Measurements from ENCODE around the gene MAOB. TPM values are rescaled to one million over a fixed set of nuclear protein-coding genes. Genes with fewer than 3 reads are reported as not detected.

Gene MAOB
- total and polyA plus RNA-seq, 2 experiments from 2014 or later, result 1.2 to 2.6 TPM

DNA sequence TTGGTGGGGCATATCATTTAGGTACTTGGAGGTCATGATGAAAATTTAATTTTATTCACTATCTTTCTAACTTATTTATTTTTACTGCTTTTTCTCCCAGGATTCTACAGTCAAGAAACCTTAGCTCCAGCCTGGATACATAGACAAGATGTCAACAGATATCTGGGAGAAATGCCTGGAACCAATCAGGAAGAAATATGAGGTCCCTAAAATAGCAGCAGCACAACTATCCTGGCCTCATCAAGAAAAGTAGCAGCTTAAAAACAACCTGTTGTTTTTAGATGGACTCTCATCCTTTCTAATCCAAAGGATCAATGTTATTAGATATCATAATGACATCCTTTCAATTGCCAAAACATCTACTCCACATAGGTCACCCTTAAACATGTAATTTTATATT, 54.5 kb downstream of the MAOB start:
- no peaks in the 10 kb centered on the region for H3K27me3 ChIP-seq
- no peaks in the 10 kb centered on the region for H3K36me3 ChIP-seq
- no peaks in the 10 kb centered on the region for H3K9me3 ChIP-seq (ENCODE audit: low read depth)
- H3K4me1 ChIP-seq (ENCODE audit: low read depth), result no peaks in the 10 kb centered on the region
- H3K27ac ChIP-seq, result no peak overlapping the region
- no peak for DNase-seq (ENCODE audit: low read depth in 1 of 2, low spot score in 1 of 2)
- TF ChIP-seq CTCF (IDR thresholded peaks at IDR 0.05; ENCODE audit: low read depth, low read length), result no peak
- no peak overlapping the region for H3K4me3 ChIP-seq

GRCh38 chrX:43822014-43822413, 60.2 kb downstream of the MAOB start:
- Histone ChIP-seq H3K9me3 (ENCODE audit: low read depth) (no peaks in the 10 kb centered on the region), H3K27me3 (peaks cover 22% of the 10 kb centered on the region), H3K4me3 (no peak overlapping the region), H3K27ac (no peak overlapping the region), H3K4me1 (ENCODE audit: low read depth) (no peaks in the 10 kb centered on the region), H3K36me3 (no peaks in the 10 kb centered on the region)
- no peak for DNase-seq (ENCODE audit: low read depth in 1 of 2, low spot score in 1 of 2)
- TF ChIP-seq CTCF (IDR thresholded peaks at IDR 0.05; ENCODE audit: low read depth, low read length), result no peak

GRCh38 chrX:43817444-43817843, 64.8 kb downstream of the MAOB start:
- no peak overlapping the region for H3K4me3 ChIP-seq
- H3K9me3 ChIP-seq (ENCODE audit: low read depth), result no peaks in the 10 kb centered on the region
- H3K4me1 ChIP-seq (ENCODE audit: low read depth), result no peaks in the 10 kb centered on the region
- H3K36me3 ChIP-seq, result no peaks in the 10 kb centered on the region
- H3K27me3 ChIP-seq, result peaks cover 27% of the 10 kb centered on the region
- no peak for DNase-seq (ENCODE audit: low read depth in 1 of 2, low spot score in 1 of 2)
- H3K27ac ChIP-seq, result no peak overlapping the region
- TF ChIP-seq CTCF (IDR thresholded peaks at IDR 0.05; ENCODE audit: low read depth, low read length), result no peak

DNA sequence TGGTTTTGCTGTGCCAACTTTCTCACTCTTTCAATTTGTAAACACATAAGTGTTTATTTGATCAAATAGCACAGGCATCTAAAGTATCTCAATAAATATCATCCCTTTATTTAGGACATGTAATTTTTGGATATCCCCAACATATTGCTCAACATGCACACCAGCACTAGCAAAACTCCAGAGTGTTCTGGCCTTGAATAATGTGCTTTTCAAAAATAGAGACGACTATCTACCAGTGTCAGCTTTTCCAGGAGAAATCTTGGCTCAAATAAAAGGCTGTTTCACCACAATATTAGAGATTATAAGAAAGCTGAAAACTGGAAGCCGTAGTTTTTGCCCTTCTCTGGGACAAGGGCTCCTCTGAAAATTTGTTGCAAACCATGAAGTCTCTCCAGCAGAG, 67.0 kb downstream of the MAOB start:
- no peaks in the 10 kb centered on the region for H3K36me3 ChIP-seq
- peaks cover 15% of the 10 kb centered on the region for H3K27me3 ChIP-seq
- no peak for TF ChIP-seq CTCF (IDR thresholded peaks at IDR 0.05; ENCODE audit: low read depth, low read length)
- no peak overlapping the region for H3K27ac ChIP-seq
- no peak for DNase-seq (ENCODE audit: low read depth in 1 of 2, low spot score in 1 of 2)
- no peaks in the 10 kb centered on the region for H3K9me3 ChIP-seq (ENCODE audit: low read depth)
- no peaks in the 10 kb centered on the region for H3K4me1 ChIP-seq (ENCODE audit: low read depth)
- no peak overlapping the region for H3K4me3 ChIP-seq

GRCh38 chrX:43813898-43814297, 68.4 kb downstream of the MAOB start:
- H3K9me3 ChIP-seq (ENCODE audit: low read depth), result no peaks in the 10 kb centered on the region

More at GRCh38 chrX:43813898-43814297, 68.4 kb downstream of the MAOB start:
- Histone ChIP-seq H3K27ac (no peak overlapping the region), H3K27me3 (peaks cover 12% of the 10 kb centered on the region), H3K4me1 (ENCODE audit: low read depth) (no peaks in the 10 kb centered on the region), H3K36me3 (no peaks in the 10 kb centered on the region), H3K4me3 (no peak overlapping the region)
- TF ChIP-seq CTCF (IDR thresholded peaks at IDR 0.05; ENCODE audit: low read depth, low read length), result no peak
- peak; percentile 9 to 30 for DNase-seq (ENCODE audit: low read depth in 1 of 2, low spot score in 1 of 2)
